Activated T-cell treated with anti-CD3 and anti-CD28 coated beads, Interleukin-2, amount 50 U/mL, for 4 hours (primary cell): ENCODE data around the gene HECTD4. TPM values are rescaled to one million over a fixed set of nuclear protein-coding genes. Genes with fewer than 3 reads are reported as not detected.

ENCODE experiments used
- ATAC-seq, 2 donors: fragments of 200-7000 bp; cut with Tn5 transposase; one replicate each; pipeline ENCODE4 v1.10.0; 2021
- DNase-seq: peaks from one replicate; pipeline ENCODE4 v3.0.0-alpha.2; 2020
- H3K27me3 Mint-ChIP-seq: one replicate; pipeline ENCODE4 v1.8.0; 2021; ENCODE audit warnings: low read depth, mixed read lengths
- H3K36me3 Mint-ChIP-seq: one replicate; pipeline ENCODE4 v1.8.0; 2022; ENCODE audit warnings: mixed read lengths; ENCODE audit not compliant: insufficient read depth
- H3K4me1 Mint-ChIP-seq: one replicate; pipeline ENCODE4 v1.8.0; 2021; ENCODE audit warnings: low read depth, mixed read lengths
- H3K4me3 Mint-ChIP-seq: one replicate; pipeline ENCODE4 v1.8.0; 2021; ENCODE audit warnings: mild to moderate bottlenecking, moderate library complexity, mixed read lengths
- H3K9me3 Mint-ChIP-seq: one replicate; pipeline ENCODE4 v1.8.0; 2021; ENCODE audit warnings: mixed read lengths
- total RNA-seq, 3 donors: library from RNA; stranded (reverse); gene quantifications; one replicate each; pipeline ENCODE4 v1.2.1, GENCODE V29; 2021

Gene HECTD4
- total RNA-seq, 3 donors from 2014 or later: 17.4 to 22.4 (median 19.0) TPM

DNA sequence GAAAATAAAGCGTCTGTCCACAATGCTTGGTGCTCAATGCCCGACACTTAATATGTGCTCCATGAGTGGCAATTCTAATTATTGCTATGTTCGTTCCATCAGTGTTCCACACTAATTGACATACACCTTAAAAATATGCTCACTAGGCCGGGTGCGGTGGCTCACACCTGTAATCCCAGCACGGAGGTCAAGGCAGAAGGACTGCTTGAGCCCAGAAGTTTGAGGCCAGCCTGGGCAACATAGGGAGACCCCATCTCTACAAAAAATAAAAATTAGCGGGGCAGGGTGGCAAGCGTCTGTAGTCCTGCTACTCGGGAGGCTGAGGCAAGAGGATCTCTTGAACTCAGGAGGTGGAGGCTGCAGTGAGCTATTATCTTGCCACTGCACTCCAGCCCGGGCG is 635 bp upstream of the HECTD4 start:
- peaks cover 33% of the 10 kb centered on the region for H3K4me1 Mint-ChIP-seq
- H3K36me3 Mint-ChIP-seq: no peaks in the 10 kb centered on the region
- ATAC-seq: no peak
- no peaks in the 10 kb centered on the region for H3K9me3 Mint-ChIP-seq
- peak overlapping the region; percentile 84 for H3K4me3 Mint-ChIP-seq
- no peak for DNase-seq
- no peaks in the 10 kb centered on the region for H3K27me3 Mint-ChIP-seq

DNA sequence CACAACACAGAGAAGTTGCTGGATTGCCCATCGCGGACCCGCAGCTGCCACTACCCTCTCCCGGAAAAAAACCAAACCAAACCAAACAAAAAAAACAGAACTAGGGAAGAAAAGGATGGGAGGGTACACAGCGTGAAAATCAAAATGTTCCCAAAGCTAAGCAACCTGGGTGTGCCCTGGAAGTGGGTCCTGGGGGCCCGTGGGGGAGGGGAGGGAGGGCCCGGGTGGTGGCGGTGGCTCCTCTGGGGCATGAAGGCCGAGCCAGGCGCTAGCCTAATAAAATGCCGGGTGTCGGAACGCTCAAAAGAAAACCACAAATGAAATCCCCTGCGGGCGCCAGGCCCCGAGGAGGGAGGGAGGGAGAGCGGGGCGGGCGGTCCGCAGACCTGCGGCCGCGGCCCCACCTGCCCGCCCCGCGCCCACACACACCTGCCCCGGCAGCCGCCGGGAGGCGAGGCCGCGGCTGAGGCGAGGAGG is 787 bp downstream of the HECTD4 start:
- no peaks in the 10 kb centered on the region for H3K9me3 Mint-ChIP-seq
- H3K27me3 Mint-ChIP-seq: no peaks in the 10 kb centered on the region
- DNase-seq (no peak), ATAC-seq (peak; percentile 46 to 49)
- H3K4me1 Mint-ChIP-seq: peaks cover 25% of the 10 kb centered on the region
- H3K36me3 Mint-ChIP-seq: no peaks in the 10 kb centered on the region
- peak overlapping the region; percentile 96 for H3K4me3 Mint-ChIP-seq

DNA sequence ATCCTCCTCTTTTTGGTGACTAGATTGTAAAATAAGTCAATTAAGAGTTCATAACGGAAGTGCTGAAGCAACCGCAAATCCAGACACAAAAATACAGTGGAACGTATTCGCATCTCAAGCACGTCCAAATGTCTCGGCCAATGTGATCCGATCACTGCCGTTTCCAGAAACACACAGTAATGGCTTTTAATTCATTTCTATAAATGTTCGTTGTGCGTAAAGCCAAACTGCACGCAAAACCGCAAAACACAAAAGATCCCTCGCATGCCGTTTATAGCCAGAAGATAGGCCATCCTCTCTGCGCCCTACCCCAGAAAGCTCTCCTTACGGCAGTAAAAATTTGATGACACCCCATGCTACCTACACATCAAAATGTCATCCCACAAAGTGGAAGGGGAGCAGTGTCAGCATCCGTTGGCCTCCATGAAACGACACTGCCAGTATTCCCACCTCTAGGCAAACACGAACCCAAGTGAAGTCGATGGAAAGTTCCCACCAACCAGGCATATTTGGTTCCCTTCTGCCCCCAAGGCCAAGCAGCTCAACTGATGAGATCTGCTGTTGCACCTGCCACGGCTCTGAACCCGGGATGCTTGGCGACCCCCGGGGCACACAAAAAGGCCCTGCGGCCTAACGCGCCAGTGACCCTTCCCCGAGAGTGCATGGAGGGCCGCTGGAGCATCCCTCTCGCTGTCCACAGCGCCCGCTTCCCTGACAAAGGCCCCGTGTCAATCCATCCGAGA is 1.4 kb downstream of the HECTD4 start:
- H3K4me3 Mint-ChIP-seq: peak overlapping the region; percentile 96
- no peaks in the 10 kb centered on the region for H3K9me3 Mint-ChIP-seq
- no peaks in the 10 kb centered on the region for H3K36me3 Mint-ChIP-seq
- no peak for DNase-seq
- H3K27me3 Mint-ChIP-seq: no peaks in the 10 kb centered on the region
- no peak for ATAC-seq
- peaks cover 24% of the 10 kb centered on the region for H3K4me1 Mint-ChIP-seq

- ATAC-seq: no peak
- no peak for DNase-seq
- no peak overlapping the region for H3K4me3 Mint-ChIP-seq
Measured at GRCh38 chr12:112375105-112375504, 7.1 kb downstream of the HECTD4 start.

GRCh38 chr12:112374166-112374740 is 8.0 kb downstream of the HECTD4 start:
- H3K4me1 Mint-ChIP-seq: peaks cover 14% of the 10 kb centered on the region
- DNase-seq: no peak

More at GRCh38 chr12:112375105-112375504, 7.1 kb downstream of the HECTD4 start:
- no peaks in the 10 kb centered on the region for H3K27me3 Mint-ChIP-seq
- peaks cover 16% of the 10 kb centered on the region for H3K4me1 Mint-ChIP-seq
- H3K9me3 Mint-ChIP-seq: no peaks in the 10 kb centered on the region
- H3K36me3 Mint-ChIP-seq: no peaks in the 10 kb centered on the region

GRCh38 chr12:112370868-112371510 is 11.2 kb downstream of the HECTD4 start:
- no peaks in the 10 kb centered on the region for H3K27me3 Mint-ChIP-seq
- H3K36me3 Mint-ChIP-seq: no peaks in the 10 kb centered on the region
- H3K4me1 Mint-ChIP-seq: peaks cover 13% of the 10 kb centered on the region
- DNase-seq (no peak), ATAC-seq (no peak)
- no peaks in the 10 kb centered on the region for H3K9me3 Mint-ChIP-seq
- no peak overlapping the region for H3K4me3 Mint-ChIP-seq

More at GRCh38 chr12:112374166-112374740, 8.0 kb downstream of the HECTD4 start:
- ATAC-seq: no peak
- no peak overlapping the region for H3K4me3 Mint-ChIP-seq
- no peaks in the 10 kb centered on the region for H3K9me3 Mint-ChIP-seq
- no peaks in the 10 kb centered on the region for H3K36me3 Mint-ChIP-seq
- H3K27me3 Mint-ChIP-seq: no peaks in the 10 kb centered on the region

DNA sequence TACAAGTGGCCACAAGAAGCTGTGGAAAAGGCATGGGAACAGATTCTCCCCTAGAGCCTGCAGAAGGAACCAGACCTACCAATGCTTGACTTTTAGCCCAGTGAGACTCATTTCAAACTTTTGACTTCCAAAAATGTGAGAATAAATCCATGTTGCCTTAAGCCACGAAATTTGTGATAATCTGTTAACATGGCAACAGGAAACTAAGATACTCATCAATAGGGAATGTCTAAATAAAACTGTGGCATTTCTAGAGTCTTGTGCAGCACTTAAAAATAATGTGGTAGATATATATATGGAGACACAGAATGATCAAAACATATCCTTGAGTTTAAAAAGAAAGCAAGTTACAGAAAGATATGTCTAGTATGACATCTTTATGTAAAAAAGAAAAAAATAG is 12.0 kb downstream of the HECTD4 start:
- ATAC-seq (no peak), DNase-seq (no peak)
- Mint-ChIP-seq H3K9me3 (no peaks in the 10 kb centered on the region), H3K4me1 (peaks cover 13% of the 10 kb centered on the region), H3K4me3 (no peak overlapping the region), H3K27me3 (no peaks in the 10 kb centered on the region), H3K36me3 (no peaks in the 10 kb centered on the region)

GRCh38 chr12:112368856-112369255 is 13.4 kb downstream of the HECTD4 start:
- H3K36me3 Mint-ChIP-seq: no peaks in the 10 kb centered on the region
- DNase-seq (no peak), ATAC-seq (no peak)
- peaks cover 11% of the 10 kb centered on the region for H3K4me1 Mint-ChIP-seq
- no peaks in the 10 kb centered on the region for H3K27me3 Mint-ChIP-seq
- H3K4me3 Mint-ChIP-seq: no peak overlapping the region
- H3K9me3 Mint-ChIP-seq: no peaks in the 10 kb centered on the region

DNA sequence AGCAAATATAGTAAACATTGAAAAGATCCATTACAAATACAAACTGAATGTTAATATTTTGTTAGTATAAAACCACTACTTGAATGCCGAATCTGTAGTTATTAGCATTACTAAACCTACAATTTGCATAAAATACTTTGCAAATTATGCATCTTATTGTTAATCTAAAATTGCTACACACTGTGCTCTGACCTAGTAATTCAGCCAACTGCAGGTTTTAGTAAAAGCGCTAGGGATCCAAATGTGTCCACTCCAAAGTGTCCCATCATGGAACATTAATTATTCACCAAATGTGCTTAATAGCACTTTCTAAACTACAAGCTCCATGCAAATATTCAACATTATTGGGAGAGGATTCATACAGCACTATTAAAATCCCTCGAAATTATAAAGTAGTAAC is 14.3 kb downstream of the HECTD4 start:
- Mint-ChIP-seq H3K4me1 (peaks cover 11% of the 10 kb centered on the region), H3K9me3 (no peaks in the 10 kb centered on the region), H3K4me3 (no peak overlapping the region), H3K27me3 (no peaks in the 10 kb centered on the region), H3K36me3 (no peaks in the 10 kb centered on the region)
- no peak for ATAC-seq
- DNase-seq: no peak

DNA sequence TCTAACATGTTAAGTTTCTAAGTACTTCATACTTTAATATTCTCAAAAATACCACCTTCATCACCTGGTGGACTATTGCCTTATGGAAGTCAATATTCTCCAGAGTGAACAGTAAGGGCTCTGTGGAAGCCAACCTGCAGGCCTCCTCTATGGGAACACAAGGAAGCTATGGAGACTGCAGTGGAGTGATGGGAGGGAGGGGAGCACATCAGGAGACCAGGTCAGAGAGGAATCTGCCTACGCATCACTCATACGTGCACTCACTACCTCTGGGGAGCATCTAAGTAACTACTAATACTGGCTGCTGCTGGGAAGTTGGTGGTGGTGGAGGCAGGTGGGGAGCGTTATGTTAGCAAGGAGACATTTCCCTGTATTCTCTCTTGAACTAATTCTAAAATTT is 19.9 kb downstream of the HECTD4 start:
- DNase-seq: no peak
- ATAC-seq: no peak

DNA sequence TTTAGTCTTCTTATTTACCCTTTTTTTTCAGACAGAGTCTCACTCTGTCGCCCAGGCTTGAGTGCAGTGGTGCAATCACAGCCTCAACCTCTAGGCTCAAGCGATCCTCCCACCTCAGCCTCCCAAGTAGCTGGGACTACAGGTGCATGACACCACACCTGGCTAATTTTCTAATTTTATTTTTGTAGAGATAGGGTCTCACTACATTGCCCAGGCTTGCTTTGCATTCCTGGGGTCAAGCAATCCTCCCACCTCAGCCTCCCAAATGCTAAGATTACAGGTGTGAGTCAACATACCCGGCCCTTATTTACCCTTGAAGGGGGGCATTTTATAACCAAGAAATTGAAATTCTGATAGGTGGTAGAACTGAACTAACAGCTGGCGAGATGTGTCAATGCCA is 21.0 kb downstream of the HECTD4 start:
- no peak for ATAC-seq
- Mint-ChIP-seq H3K4me3 (no peak overlapping the region), H3K27me3 (no peaks in the 10 kb centered on the region), H3K9me3 (no peaks in the 10 kb centered on the region), H3K4me1 (peaks cover 8% of the 10 kb centered on the region), H3K36me3 (peaks cover 6% of the 10 kb centered on the region)
- no peak for DNase-seq

More for the DNA sequence above, 19.9 kb downstream of the HECTD4 start:
- Mint-ChIP-seq H3K27me3 (no peaks in the 10 kb centered on the region), H3K4me1 (peaks cover 5% of the 10 kb centered on the region), H3K36me3 (peaks cover 3% of the 10 kb centered on the region), H3K9me3 (no peaks in the 10 kb centered on the region), H3K4me3 (no peak overlapping the region)

- ATAC-seq: no peak
- peaks cover 6% of the 10 kb centered on the region for H3K36me3 Mint-ChIP-seq
- H3K27me3 Mint-ChIP-seq: no peaks in the 10 kb centered on the region
- H3K4me1 Mint-ChIP-seq: peaks cover 12% of the 10 kb centered on the region
- H3K9me3 Mint-ChIP-seq: no peaks in the 10 kb centered on the region
- no peak overlapping the region for H3K4me3 Mint-ChIP-seq
- no peak for DNase-seq
Measured at GRCh38 chr12:112359290-112359689, 22.9 kb downstream of the HECTD4 start.

- Mint-ChIP-seq H3K36me3 (peaks cover 6% of the 10 kb centered on the region), H3K9me3 (no peaks in the 10 kb centered on the region), H3K27me3 (no peaks in the 10 kb centered on the region), H3K4me3 (no peak overlapping the region), H3K4me1 (peaks cover 20% of the 10 kb centered on the region)
- DNase-seq (no peak), ATAC-seq (no peak)
Measured at GRCh38 chr12:112357214-112357613, 25.0 kb downstream of the HECTD4 start.

DNA sequence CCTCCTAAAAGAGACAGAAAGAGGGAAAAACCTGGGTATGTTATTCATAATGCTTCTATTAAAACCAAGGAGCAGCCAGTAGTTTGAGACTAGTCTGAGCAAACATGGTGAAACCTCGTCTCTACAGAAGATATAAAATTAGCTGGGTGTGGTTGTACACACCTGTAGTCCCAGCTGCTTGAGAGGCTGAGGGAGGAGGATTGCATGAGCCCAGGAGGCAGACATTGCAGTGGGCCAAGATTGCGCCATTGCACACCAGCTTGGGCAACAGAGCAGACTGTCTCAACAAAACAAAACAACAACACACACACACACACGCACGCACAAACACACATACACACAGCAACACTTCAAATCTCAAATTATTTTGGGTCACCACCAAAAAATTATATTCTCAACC is 27.8 kb downstream of the HECTD4 start:
- Mint-ChIP-seq H3K36me3 (peaks cover 3% of the 10 kb centered on the region), H3K4me3 (no peak overlapping the region), H3K9me3 (no peaks in the 10 kb centered on the region), H3K27me3 (no peaks in the 10 kb centered on the region), H3K4me1 (peaks cover 31% of the 10 kb centered on the region)
- ATAC-seq (no peak), DNase-seq (no peak)

GRCh38 chr12:112353393-112353792 is 28.8 kb downstream of the HECTD4 start:
- H3K9me3 Mint-ChIP-seq: no peaks in the 10 kb centered on the region
- peaks cover 32% of the 10 kb centered on the region for H3K4me1 Mint-ChIP-seq
- no peak for DNase-seq
- ATAC-seq: no peak
- H3K27me3 Mint-ChIP-seq: no peaks in the 10 kb centered on the region
- H3K4me3 Mint-ChIP-seq: no peak overlapping the region
- H3K36me3 Mint-ChIP-seq: peaks cover 3% of the 10 kb centered on the region
